ENCODE measurements around the gene EEF1A2. TPM values are rescaled to one million over a fixed set of nuclear protein-coding genes. Genes with fewer than 3 reads are reported as not detected.

The EEF1A2 gene
- total RNA-seq, 4 donors from 2014 or later: 1.7 to 17.8 (median 7.4) TPM

DNA sequence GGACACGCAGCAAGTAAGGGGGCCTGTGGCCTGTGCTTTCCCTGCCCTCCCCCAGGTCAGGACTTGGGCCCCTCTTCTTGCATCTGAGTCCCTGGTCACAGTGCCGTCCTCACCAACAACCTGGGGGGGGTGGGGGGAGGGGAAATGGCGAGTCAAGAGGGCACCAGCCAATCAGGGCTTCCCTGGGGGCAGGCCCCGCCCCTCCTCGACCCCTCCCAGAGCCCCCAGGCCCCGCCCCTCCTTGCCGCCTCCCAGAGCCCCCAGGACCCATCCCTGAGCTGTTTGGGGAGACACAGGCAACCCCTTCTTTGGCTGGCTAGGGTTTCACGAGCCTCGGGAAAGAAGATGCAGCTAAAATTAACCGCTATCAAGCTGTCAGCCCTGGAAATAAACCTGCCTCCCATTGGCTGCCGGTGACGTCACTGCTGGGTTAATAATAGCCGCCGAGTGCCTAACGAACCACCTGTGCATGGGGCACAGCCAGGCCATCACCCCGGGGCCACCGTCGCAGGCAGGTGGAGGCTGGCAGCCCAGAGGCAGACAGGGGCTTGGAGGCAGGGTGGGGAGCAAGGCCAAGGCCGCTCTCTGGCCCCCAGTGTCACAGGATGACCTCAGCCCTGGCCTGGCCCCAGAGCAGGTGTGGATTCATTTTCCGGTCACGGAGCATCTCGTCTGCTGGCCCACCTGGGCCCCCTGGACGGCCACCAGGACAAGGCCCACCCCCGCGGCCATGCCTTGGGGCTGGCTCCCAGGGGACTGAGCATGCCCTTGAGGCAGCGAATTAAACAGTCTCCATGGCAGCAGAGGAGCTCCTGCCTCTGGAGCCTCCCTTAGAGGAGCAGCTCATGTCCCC, 3.2 kb upstream of the EEF1A2 start:
- H3K36me3 ChIP-seq: no peaks in the 10 kb centered on the region
- no peak overlapping the region for H3K4me3 ChIP-seq
- TF ChIP-seq EP300 (IDR thresholded peaks at IDR 0.05) (no peak), POLR2A (IDR thresholded peaks at IDR 0.05; ENCODE audit: low read depth) (no peak), POLR2AphosphoS5 (IDR thresholded peaks at IDR 0.05) (no peak)
- TF ChIP-seq, protein P1, sequence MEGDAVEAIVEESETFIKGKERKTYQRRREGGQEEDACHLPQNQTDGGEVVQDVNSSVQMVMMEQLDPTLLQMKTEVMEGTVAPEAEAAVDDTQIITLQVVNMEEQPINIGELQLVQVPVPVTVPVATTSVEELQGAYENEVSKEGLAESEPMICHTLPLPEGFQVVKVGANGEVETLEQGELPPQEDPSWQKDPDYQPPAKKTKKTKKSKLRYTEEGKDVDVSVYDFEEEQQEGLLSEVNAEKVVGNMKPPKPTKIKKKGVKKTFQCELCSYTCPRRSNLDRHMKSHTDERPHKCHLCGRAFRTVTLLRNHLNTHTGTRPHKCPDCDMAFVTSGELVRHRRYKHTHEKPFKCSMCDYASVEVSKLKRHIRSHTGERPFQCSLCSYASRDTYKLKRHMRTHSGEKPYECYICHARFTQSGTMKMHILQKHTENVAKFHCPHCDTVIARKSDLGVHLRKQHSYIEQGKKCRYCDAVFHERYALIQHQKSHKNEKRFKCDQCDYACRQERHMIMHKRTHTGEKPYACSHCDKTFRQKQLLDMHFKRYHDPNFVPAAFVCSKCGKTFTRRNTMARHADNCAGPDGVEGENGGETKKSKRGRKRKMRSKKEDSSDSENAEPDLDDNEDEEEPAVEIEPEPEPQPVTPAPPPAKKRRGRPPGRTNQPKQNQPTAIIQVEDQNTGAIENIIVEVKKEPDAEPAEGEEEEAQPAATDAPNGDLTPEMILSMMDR (IDR thresholded peaks at IDR 0.05): no peak
- peaks cover 0 to 20% (median 17%) of the 10 kb centered on the region in 4 donors for H3K9me3 ChIP-seq
- intact Hi-C loops (cut with DNase I): no loop called here
- peaks cover 18 to 38% (median 29%) of the 10 kb centered on the region in 4 donors for H3K4me1 ChIP-seq
- no peak for DNase-seq (ENCODE audit: extremely low spot score)
- WGBS: 20% methylated on average over 6 of the region's 26 CpGs
- peaks cover 4 to 93% (median 31%) of the 10 kb centered on the region in 4 donors for H3K27me3 ChIP-seq
- H3K27ac ChIP-seq (replicated peaks in 1 of 4): no peak overlapping the region

DNA sequence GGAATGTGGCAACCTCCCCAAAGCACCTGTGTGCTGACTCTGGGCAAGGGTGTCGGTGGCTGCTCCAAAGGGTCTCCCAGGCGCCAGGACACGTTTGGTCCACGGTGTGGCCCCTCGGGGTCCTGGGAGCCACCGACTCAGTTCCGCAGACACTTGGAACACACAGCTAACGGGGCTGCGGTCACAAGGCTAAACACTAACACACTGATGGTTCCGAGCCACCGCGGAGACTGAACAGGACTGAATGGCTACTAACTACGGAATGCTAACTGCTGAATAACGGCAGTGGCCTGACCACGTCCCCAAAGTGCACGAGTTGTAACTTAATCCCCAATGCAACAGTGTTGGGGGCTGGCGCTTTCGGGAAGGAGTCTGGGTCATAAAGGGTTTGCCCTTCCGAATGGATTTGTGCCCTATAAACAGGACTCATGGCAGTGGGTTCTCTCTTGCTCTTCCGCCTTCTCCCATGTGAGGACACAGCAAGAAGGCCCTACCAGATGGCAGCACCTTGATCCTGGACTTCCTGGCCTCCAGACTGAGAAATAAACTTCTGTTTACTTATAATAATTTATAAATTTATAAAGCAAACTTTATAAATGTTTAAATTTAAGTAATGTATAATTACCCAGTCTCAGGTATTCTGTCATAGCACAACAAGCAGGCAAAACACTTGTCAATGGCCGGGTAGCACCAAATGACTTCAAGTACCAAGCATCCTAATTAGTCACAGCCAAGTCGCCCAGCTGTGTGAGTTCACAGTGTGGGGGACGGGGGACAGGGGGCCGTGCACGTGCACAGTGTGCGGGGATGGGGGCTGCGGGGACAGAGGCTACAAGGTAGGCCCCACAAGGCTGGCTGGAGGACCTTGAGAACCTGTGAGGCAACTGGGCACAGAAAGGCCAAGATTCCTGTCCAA, 2.3 kb upstream of the EEF1A2 start:
- H3K27me3 ChIP-seq: peaks cover 4 to 94% (median 33%) of the 10 kb centered on the region in 4 donors
- WGBS: 80% methylated on average over 22 of the region's 27 CpGs

DNA sequence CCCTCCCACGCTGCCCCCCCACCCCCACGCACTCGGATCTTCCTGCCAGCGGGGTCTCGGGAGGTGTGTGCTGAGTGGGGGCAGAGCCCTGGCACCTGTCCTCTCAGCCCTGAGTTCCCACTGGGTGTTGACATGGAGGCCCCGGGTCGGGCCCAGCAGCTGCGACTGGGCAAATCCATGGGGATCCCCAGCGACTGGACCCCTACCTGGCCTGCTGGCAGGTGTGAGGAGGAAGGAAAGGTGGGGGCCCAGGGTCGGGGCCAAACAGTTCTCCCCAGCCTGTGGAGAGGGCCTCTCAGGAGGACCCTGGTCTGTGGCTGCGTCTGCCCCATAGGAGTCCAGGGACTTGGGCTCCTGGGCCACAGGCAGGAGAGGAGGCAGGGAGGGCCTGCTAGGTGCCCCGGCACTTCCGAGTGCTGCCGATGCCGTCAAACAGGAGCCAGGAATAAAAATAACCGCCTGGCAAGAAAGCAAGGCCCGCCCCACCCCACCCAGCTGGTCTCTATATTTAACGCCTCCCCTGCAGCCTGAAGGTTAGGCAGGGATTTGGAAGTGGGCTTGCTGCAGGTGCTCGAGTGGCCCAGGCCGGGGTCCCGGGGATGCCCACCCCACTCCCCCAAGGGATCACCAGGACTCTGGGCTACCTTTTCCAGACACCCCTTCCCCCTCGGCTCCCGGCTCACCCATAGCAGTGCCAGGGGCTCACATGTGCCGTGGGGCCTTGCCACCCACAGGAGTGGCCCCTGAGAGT, 1.4 kb upstream of the EEF1A2 start:
- no peak for DNase-seq (ENCODE audit: extremely low spot score)
- Histone ChIP-seq H3K4me1 (peaks cover 30 to 54% (median 43%) of the 10 kb centered on the region in 4 donors), H3K9me3 (peaks cover 0 to 14% (median 12%) of the 10 kb centered on the region in 4 donors), H3K36me3 (peaks cover 0 to 6% (median 0%) of the 10 kb centered on the region in 4 donors), H3K27ac (replicated peaks in 1 of 4) (no peak overlapping the region), H3K27me3 (peaks cover 4 to 94% (median 35%) of the 10 kb centered on the region in 4 donors), H3K4me3 (no peak overlapping the region)
- 75% methylated on average over 4 of the region's 24 CpGs for WGBS
- TF ChIP-seq POLR2AphosphoS5 (IDR thresholded peaks at IDR 0.05): no peak
- no peak for TF ChIP-seq EP300 (IDR thresholded peaks at IDR 0.05)
- TF ChIP-seq, protein P1 (IDR thresholded peaks at IDR 0.05): no peak
- no peak for TF ChIP-seq POLR2A (IDR thresholded peaks at IDR 0.05; ENCODE audit: low read depth)
- intact Hi-C loops (cut with DNase I): no loop called here

More for the DNA sequence above, 2.3 kb upstream of the EEF1A2 start:
- Histone ChIP-seq H3K4me1 (peaks cover 25 to 47% (median 37%) of the 10 kb centered on the region in 4 donors), H3K36me3 (no peaks in the 10 kb centered on the region), H3K27ac (replicated peaks in 1 of 4) (no peak overlapping the region), H3K9me3 (peaks cover 0 to 20% (median 17%) of the 10 kb centered on the region in 4 donors), H3K4me3 (no peak overlapping the region)
- intact Hi-C loops (cut with DNase I): no loop called here
- TF ChIP-seq, protein P1 (IDR thresholded peaks at IDR 0.05): no peak
- no peak for TF ChIP-seq POLR2AphosphoS5 (IDR thresholded peaks at IDR 0.05)
- TF ChIP-seq POLR2A (IDR thresholded peaks at IDR 0.05; ENCODE audit: low read depth): no peak
- TF ChIP-seq EP300 (IDR thresholded peaks at IDR 0.05): no peak
- DNase-seq (ENCODE audit: extremely low spot score): no peak

DNA sequence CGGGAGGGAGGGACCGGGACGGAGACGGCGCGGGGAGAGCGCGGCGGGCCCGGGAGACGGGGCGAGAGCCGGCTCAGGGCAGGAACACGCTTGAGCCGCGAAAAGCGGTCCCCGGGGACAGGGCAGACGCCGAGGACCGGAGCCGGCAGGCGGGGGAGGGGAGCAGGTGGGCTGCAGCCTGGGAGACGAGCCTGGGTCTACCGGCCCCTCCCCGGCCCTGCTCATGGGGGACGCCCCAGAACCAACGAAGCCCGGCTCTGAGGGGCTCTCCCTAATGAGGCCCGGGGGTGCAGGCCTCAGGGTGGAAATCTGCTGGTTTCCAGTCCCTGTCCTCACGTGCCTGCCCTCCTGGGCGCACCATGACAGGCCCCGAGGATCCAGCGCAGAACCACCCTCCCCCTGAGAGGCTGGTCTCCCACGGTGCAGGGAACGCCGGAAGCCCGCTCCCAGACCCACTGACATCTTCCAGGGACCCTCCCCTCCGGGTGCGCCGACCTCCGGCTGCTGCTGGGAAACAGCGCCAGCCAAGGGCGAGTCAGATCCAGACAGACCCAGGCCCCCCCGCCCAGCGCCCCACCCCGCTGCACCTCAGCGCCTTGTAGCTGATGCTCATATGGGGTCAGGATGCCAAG, 571 bp upstream of the EEF1A2 start:
- TF ChIP-seq EP300 (IDR thresholded peaks at IDR 0.05) (no peak), POLR2AphosphoS5 (IDR thresholded peaks at IDR 0.05) (no peak), POLR2A (IDR thresholded peaks at IDR 0.05; ENCODE audit: low read depth) (no peak)
- TF ChIP-seq, protein P1 (IDR thresholded peaks at IDR 0.05): no peak
- intact Hi-C loops (cut with DNase I): no loop called here
- Histone ChIP-seq H3K36me3 (peaks cover 0 to 15% (median 0%) of the 10 kb centered on the region in 4 donors), H3K27ac (replicated peaks in 1 of 4) (no peak overlapping the region), H3K4me3 (peak overlapping the region; percentile 51 to 64 (median 52)), H3K9me3 (peaks cover 0 to 5% (median 3%) of the 10 kb centered on the region in 4 donors), H3K4me1 (peaks cover 30 to 54% (median 43%) of the 10 kb centered on the region in 4 donors), H3K27me3 (peaks cover 4 to 96% (median 35%) of the 10 kb centered on the region in 4 donors)
- WGBS: 8% methylated on average over 28 of the region's 48 CpGs
- DNase-seq (ENCODE audit: extremely low spot score): no peak
